Measurements from ENCODE around the gene AGBL4.

DNA sequence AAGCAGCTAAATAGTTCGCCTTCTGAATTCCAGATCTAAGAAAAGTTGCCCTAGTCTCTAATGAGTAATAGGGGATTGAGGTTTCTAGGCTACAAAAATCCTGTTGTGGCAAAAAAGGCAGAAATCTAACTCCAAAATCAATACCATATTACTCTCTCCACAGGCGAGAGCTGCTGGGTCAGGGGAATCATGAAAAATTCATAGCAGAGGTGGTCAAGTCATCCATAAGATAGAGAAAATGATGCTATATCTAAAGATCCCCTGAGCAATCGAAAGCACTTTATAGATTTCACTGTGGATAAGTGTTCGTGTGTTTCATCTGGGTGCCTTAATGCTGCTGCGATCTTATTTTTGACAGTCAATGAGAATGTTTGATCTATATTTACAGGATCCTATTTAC lies 417.7 kb downstream of the AGBL4 start:
- TF ChIP-seq CBX3 (IDR thresholded peaks at IDR 0.05; ENCODE audit: low read depth) (no peak), EZH2phosphoT487 (IDR thresholded peaks at IDR 0.05; ENCODE audit: borderline replicate concordance) (no peak), TCF7L2 (IDR thresholded peaks at IDR 0.05; ENCODE audit: borderline replicate concordance, extremely low read depth, insufficient read depth, insufficient read length) (no peak), ELF1 (IDR thresholded peaks at IDR 0.05; ENCODE audit: borderline replicate concordance, low read depth) (no peak)
- TF ChIP-seq, protein P1, sequence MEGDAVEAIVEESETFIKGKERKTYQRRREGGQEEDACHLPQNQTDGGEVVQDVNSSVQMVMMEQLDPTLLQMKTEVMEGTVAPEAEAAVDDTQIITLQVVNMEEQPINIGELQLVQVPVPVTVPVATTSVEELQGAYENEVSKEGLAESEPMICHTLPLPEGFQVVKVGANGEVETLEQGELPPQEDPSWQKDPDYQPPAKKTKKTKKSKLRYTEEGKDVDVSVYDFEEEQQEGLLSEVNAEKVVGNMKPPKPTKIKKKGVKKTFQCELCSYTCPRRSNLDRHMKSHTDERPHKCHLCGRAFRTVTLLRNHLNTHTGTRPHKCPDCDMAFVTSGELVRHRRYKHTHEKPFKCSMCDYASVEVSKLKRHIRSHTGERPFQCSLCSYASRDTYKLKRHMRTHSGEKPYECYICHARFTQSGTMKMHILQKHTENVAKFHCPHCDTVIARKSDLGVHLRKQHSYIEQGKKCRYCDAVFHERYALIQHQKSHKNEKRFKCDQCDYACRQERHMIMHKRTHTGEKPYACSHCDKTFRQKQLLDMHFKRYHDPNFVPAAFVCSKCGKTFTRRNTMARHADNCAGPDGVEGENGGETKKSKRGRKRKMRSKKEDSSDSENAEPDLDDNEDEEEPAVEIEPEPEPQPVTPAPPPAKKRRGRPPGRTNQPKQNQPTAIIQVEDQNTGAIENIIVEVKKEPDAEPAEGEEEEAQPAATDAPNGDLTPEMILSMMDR (IDR thresholded peaks at IDR 0.05 in 2 of 3, conservative IDR thresholded peaks at IDR 0.05 in 1 of 3; ENCODE audit: borderline replicate concordance in 1 of 3, insufficient read depth in 1 of 3, low read depth in 2 of 3, low read length in 2 of 3): no peak

Measured in HCT116 (cell line).